Measurements from ENCODE around the gene XRCC5. TPM values are rescaled to one million over a fixed set of nuclear protein-coding genes. Genes with fewer than 3 reads are reported as not detected.

The XRCC5 gene
- total and polyA plus RNA-seq, 10 of the 15 experiments (the other 5 are each of a cell fraction or from before 2014, with no cell fraction given) = 259 to 815 (median 530) TPM

DNA sequence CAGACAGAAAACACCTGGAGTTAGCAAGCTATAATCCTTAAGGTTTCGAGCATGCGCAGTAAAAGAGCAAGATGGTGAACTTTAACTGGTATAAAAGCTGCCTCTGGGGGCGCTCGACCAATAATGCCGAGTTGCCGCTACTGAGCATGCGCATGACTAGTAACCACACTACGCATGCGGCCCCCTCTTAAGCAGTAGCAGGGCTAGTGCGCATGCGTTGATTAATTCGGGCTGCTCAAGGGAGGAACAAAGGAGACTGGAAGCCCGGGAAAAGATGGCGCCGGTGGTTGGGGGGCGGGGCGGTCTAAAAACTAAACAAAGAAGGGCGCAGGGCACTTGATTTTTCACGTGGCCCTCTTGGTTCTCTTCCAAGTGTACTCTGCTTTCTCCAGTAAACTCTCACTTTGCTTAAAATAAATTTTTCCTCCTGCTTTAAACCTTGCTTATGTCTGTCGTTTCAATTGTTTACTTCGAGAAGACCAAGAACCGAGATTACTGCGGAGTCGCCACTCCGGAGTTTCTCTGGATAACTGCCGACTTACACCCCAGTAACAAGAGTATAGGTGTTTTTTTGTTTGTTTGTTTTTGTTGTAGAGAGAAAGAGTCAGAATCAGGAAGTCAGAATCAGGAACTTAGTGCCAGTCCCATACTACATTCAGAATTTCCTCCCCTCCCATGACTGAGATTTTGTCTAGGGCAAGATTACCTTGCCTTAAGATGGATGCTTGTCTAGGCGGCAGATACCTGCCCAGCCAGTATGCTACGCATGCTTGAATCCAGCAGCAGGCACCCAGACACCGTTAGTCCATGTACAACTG lies 5.8 kb downstream of the XRCC5 start:
- WGBS (ENCODE audit: insufficient coverage, insufficient replicate concordance, low lambda C conversion rate, missing lambda C conversion rate) = 19% methylated on average over 29 of the region's 29 CpGs
- RAD21 ChIA-PET (ENCODE audit: unreplicated experiment) = interaction anchor here (0.7 to 6.6 kb wide), 12 partner anchors 27 to 164 kb away, joined by 3 to 42 read pairs (median 4); partner anchors contain the start of genes PECR and TMEM169
- POLR2A ChIA-PET = interaction anchor here (0.9 to 1.6 kb wide), 8 partner anchors 10 to 110 kb away, joined by 3 to 7 read pairs (median 4); no protein-coding TSS in a partner anchor
- H2AFZ ChIP-seq (ENCODE audit: control insufficient read depth, low read depth, low read length) = peak overlapping the region; percentile 62
- H3K9me3 ChIP-seq (replicated peaks; ENCODE audit: control insufficient read depth, insufficient read depth, low read length) = no peaks in the 10 kb centered on the region
- no peaks in the 10 kb centered on the region for H3K27me3 ChIP-seq (replicated peaks in 1 of 2; ENCODE audit: control insufficient read depth in 2 of 2, insufficient read depth in 2 of 2, low read length in 1 of 2)
- peaks cover 29% of the 10 kb centered on the region for H3K4me1 ChIP-seq (ENCODE audit: control insufficient read depth, insufficient read depth, low read length)
- no TSS peak for BruUV-seq (replicated peaks)
- DNase-seq (ENCODE audit: low read depth, low spot score) (peak; percentile 94), FAIRE-seq (peak; percentile 86), ATAC-seq (peak; percentile 71)
- peaks cover 88% of the 10 kb centered on the region for H3K79me2 ChIP-seq (ENCODE audit: control insufficient read depth, insufficient read depth, low read length)
- intact Hi-C loops (cut with micrococcal nuclease; ENCODE audit: unreplicated experiment) (loop anchor here (5.0 to 10.0 kb wide), 4 partner anchors 160 to 550 kb away; partner anchors contain the start of gene SMARCAL1), in situ Hi-C loops (cut with MboI) (no loop called here)
- peak overlapping the region; percentile 93 for H3K4me2 ChIP-seq (ENCODE audit: control insufficient read depth, insufficient read depth)
- peak overlapping the region; percentile 99 for H3K27ac ChIP-seq (ENCODE audit: control insufficient read depth, insufficient read depth)
- peaks cover 2 to 27% of the 10 kb centered on the region in 2 experiments for H3K36me3 ChIP-seq (ENCODE audit: control insufficient read depth in 2 of 2, insufficient read depth in 2 of 2, low read length in 1 of 2)
- peak overlapping the region; percentile 55 for H3K9ac ChIP-seq (ENCODE audit: control insufficient read depth, insufficient read depth, low read length)
- CTCF ChIA-PET = interaction anchor here (0.6 to 8.6 kb wide), 44 partner anchors 8 to 384 kb away, joined by 3 to 105 read pairs (median 4); partner anchors contain the start of genes PECR, RPL37A and TMEM169
- no peaks in the 10 kb centered on the region for H4K20me1 ChIP-seq (ENCODE audit: control insufficient read depth, insufficient read depth)
- peak overlapping the region; percentile 93 for H3K4me3 ChIP-seq
- SMC1A ChIA-PET (ENCODE audit: uncharacterized antibody, unreplicated experiment) = interaction anchor here (0.6 to 7.6 kb wide), 18 partner anchors 8 to 276 kb away, joined by 3 to 59 read pairs (median 3); partner anchors contain the start of genes PECR and TMEM169
- TF ChIP-seq CTCF (IDR thresholded peaks at IDR 0.05 in 2 of 3, conservative IDR thresholded peaks at IDR 0.05 in 1 of 3; ENCODE audit: control insufficient read depth in 2 of 3, extremely low read depth in 1 of 3, insufficient read depth in 1 of 3, low read depth in 3 of 3, low read length in 3 of 3) = peak; percentile 79 to 97 (median 93)
- TF ChIP-seq ZNF274 (IDR thresholded peaks at IDR 0.05; ENCODE audit: insufficient read depth, insufficient read length) = no peak
- TF ChIP-seq PML (IDR thresholded peaks at IDR 0.05; ENCODE audit: low read length) = peak; percentile 62; the same call in 1 of the 2 replicates
- peak; percentile 62 for TF ChIP-seq BCL3 (IDR thresholded peaks at IDR 0.05; ENCODE audit: borderline replicate concordance, insufficient read depth, low read depth, low read length, poor library complexity, severe bottlenecking)
- peak; percentile 73; the same call in 1 of the 2 replicates for TF ChIP-seq BACH1 (IDR thresholded peaks at IDR 0.05; ENCODE audit: borderline replicate concordance)
- TF ChIP-seq EGR1 (IDR thresholded peaks at IDR 0.05; ENCODE audit: borderline replicate concordance in 1 of 2, low read depth in 2 of 2, low read length in 2 of 2) = no peak
- TF ChIP-seq MTA2 (IDR thresholded peaks at IDR 0.05; ENCODE audit: low read depth) = no peak
- TF ChIP-seq EED (IDR thresholded peaks at IDR 0.05; ENCODE audit: low read depth) = no peak
- no peak for TF ChIP-seq SP1 (IDR thresholded peaks at IDR 0.05; ENCODE audit: low read depth, low read length)
- TF ChIP-seq, protein P1, sequence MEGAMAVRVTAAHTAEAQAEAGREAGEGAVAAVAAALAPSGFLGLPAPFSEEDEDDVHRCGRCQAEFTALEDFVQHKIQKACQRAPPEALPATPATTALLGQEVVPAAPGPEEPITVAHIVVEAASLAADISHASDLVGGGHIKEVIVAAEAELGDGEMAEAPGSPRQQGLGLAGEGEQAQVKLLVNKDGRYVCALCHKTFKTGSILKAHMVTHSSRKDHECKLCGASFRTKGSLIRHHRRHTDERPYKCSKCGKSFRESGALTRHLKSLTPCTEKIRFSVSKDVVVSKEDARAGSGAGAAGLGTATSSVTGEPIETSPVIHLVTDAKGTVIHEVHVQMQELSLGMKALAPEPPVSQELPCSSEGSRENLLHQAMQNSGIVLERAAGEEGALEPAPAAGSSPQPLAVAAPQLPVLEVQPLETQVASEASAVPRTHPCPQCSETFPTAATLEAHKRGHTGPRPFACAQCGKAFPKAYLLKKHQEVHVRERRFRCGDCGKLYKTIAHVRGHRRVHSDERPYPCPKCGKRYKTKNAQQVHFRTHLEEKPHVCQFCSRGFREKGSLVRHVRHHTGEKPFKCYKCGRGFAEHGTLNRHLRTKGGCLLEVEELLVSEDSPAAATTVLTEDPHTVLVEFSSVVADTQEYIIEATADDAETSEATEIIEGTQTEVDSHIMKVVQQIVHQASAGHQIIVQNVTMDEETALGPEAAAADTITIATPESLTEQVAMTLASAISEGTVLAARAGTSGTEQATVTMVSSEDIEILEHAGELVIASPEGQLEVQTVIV (IDR thresholded peaks at IDR 0.05; ENCODE audit: borderline replicate concordance, partially characterized antibody) = no peak
- TF ChIP-seq SRF (IDR thresholded peaks at IDR 0.05; ENCODE audit: low read depth in 2 of 2, low read length in 2 of 2) = no peak
- TF ChIP-seq TBL1XR1 (IDR thresholded peaks at IDR 0.05; ENCODE audit: low read depth, low read length) = peak; percentile 15; the same call in 1 of the 2 replicates
- TF ChIP-seq SIN3A (IDR thresholded peaks at IDR 0.05; ENCODE audit: low read depth, low read length) = peak; percentile 64; the same call in 1 of the 2 replicates
- no peak for TF ChIP-seq ZNF384 (IDR thresholded peaks at IDR 0.05; ENCODE audit: borderline replicate concordance, low read depth, low read length)
- no peak for TF ChIP-seq TARDBP (IDR thresholded peaks at IDR 0.05; ENCODE audit: borderline replicate concordance)
- no peak for TF ChIP-seq TCF3 (IDR thresholded peaks at IDR 0.05; ENCODE audit: borderline replicate concordance, insufficient read depth, low read depth, low read length)
- TF ChIP-seq HDAC6 (IDR thresholded peaks at IDR 0.05; ENCODE audit: unreplicated experiment) = no peak

Data from GM12878 (cell line).